H1 (cell line): ENCODE data around the gene LPXN. TPM values are rescaled to one million over a fixed set of nuclear protein-coding genes. Genes with fewer than 3 reads are reported as not detected.
A peak's percentile ranks its signal among the peaks of the same experiment; 100 is the strongest.

Experiments used
- CTCF ChIA-PET: fragments of 300-600 bp; sonication (Branson Sonifier 250); formaldehyde crosslinking; loops from one replicate; lab custom pipeline; 2021; ENCODE audit not compliant: partially characterized antibody; lab: Charles Lee
- POLR2A ChIA-PET: fragments of 300-600 bp; sonication (Branson Sonifier 250); formaldehyde crosslinking; loops from one replicate; lab custom pipeline; 2021; ENCODE audit warnings: inconsistent platforms; ENCODE audit not compliant: partially characterized antibody; lab: Charles Lee
- DNase-seq, 2 experiments: peaks; one replicate each; pipeline versions ENCODE4 v3.0.0 to v3.0.0-alpha.2; 2010 to 2022; ENCODE audit warnings: low spot score in 2 of 2, low read depth in 1 of 2, mixed read lengths in 1 of 2
- FAIRE-seq: peaks from 2 replicates; lab custom pipeline; 2011; peaks lifted over from hg19 to GRCh38; lab: Jason Lieb, UNC
- H2AFZ ChIP-seq: 2 replicates; pipeline ENCODE4 v1.8.1; 2012; ENCODE audit warnings: low read length, inconsistent platforms
- H2AK5ac ChIP-seq: 2 replicates; pipeline ENCODE4 v1.6.1; 2013; ENCODE audit warnings: low read depth, low read length
- H2BK120ac ChIP-seq: replicated peaks from 2 replicates; pipeline ENCODE3; 2013; ENCODE audit warnings: low read depth, low read length, inconsistent platforms
- H2BK12ac ChIP-seq: 2 replicates; pipeline ENCODE4 v1.6.1; 2013; ENCODE audit warnings: low read depth, low read length
- H2BK15ac ChIP-seq: 2 replicates; pipeline ENCODE4 v1.6.1; 2013; ENCODE audit warnings: low read length
- H2BK20ac ChIP-seq: 2 replicates; pipeline ENCODE4 v1.6.1; 2013; ENCODE audit warnings: low read length
- H2BK5ac ChIP-seq: 2 replicates; pipeline ENCODE4 v1.6.1; 2013; ENCODE audit warnings: low read depth, low read length
- H3K14ac ChIP-seq: 2 replicates; pipeline ENCODE4 v1.6.1; 2013; ENCODE audit warnings: inconsistent platforms; ENCODE audit not compliant: insufficient read length
- H3K18ac ChIP-seq: 2 replicates; pipeline ENCODE4 v1.6.1; 2013; ENCODE audit warnings: low read length; ENCODE audit errors: extremely low read depth
- H3K23ac ChIP-seq: 2 replicates; pipeline ENCODE4 v1.6.1; 2013; ENCODE audit warnings: inconsistent platforms; ENCODE audit not compliant: insufficient read length
- H3K23me2 ChIP-seq: 2 replicates; pipeline ENCODE4 v1.6.1; 2013; ENCODE audit warnings: low read depth, low read length
- H3K27ac ChIP-seq: 2 replicates; pipeline ENCODE4 v1.6.1; 2011; ENCODE audit warnings: low read depth, low read length, inconsistent platforms
- H3K27me3 ChIP-seq, 4 experiments: replicated peaks in 1 of 4; 1 replicate in 1 of 4; 2 replicates in 3 of 4; pipeline versions ENCODE4 v1.6.1 to v1.8.1; 2011 to 2013; ENCODE audit warnings: low read length in 3 of 4, mild to moderate bottlenecking in 3 of 4, inconsistent platforms in 2 of 4, mixed read lengths in 2 of 4, moderate library complexity in 1 of 4; ENCODE audit not compliant: control insufficient read depth in 3 of 4, insufficient read depth in 3 of 4; ENCODE audit errors: extremely low read depth in 1 of 4
- H3K36me3 ChIP-seq, 4 experiments: 2 replicates each; pipeline versions ENCODE4 v1.6.1 to v1.8.1; 2011 to 2013; ENCODE audit warnings: mild to moderate bottlenecking in 4 of 4, low read length in 3 of 4, moderate library complexity in 2 of 4, control low read depth in 1 of 4, inconsistent platforms in 1 of 4; ENCODE audit not compliant: insufficient read depth in 4 of 4, control insufficient read depth in 2 of 4
- H3K4ac ChIP-seq: replicated peaks from 2 replicates; pipeline ENCODE3; 2013; ENCODE audit warnings: low read length, low read depth, mixed read lengths, inconsistent platforms; ENCODE audit not compliant: insufficient read length
- H3K4me1 ChIP-seq, 4 experiments: replicated peaks in 1 of 4; 1 replicate in 1 of 4; 2 replicates in 3 of 4; pipeline versions ENCODE4 v1.6.1 to v1.8.1; 2011 to 2013; ENCODE audit warnings: low read length in 3 of 4, inconsistent platforms in 2 of 4, mixed read lengths in 1 of 4; ENCODE audit not compliant: insufficient read depth in 4 of 4, control insufficient read depth in 3 of 4
- H3K4me2 ChIP-seq, 2 experiments: 2 replicates each; pipeline versions ENCODE4 v1.6.1 to v1.8.1; 2011 to 2013; ENCODE audit warnings: low read depth in 2 of 2, low read length in 2 of 2, control low read depth in 1 of 2, inconsistent platforms in 1 of 2, mild to moderate bottlenecking in 1 of 2; ENCODE audit not compliant: insufficient read depth in 1 of 2
- H3K4me3 ChIP-seq, 4 experiments: fragments of 200-600, 300-600 bp in 1 of 4; sonication (generic), shearing (Covaris generic), sonication (Bioruptor Twin) in 1 of 4; 2 replicates each; pipeline versions ENCODE4 v1.5.1 to v1.8.1; 2011 to 2016; ENCODE audit warnings: low read length in 4 of 4, low read depth in 3 of 4, control low read depth in 2 of 4, inconsistent platforms in 2 of 4, mild to moderate bottlenecking in 2 of 4, mixed read lengths in 1 of 4, moderate library complexity in 1 of 4; ENCODE audit not compliant: insufficient read depth in 2 of 4; ENCODE audit errors: extremely low read depth in 1 of 4
- H3K56ac ChIP-seq: replicated peaks from 2 replicates; pipeline ENCODE3; 2013; ENCODE audit warnings: low read depth, mild to moderate bottlenecking, mixed read lengths, low read length, inconsistent platforms; ENCODE audit not compliant: insufficient read length
- H3K79me1 ChIP-seq: 2 replicates; pipeline ENCODE4 v1.6.1; 2013; ENCODE audit warnings: low read depth, low read length, control low read depth
- H3K79me2 ChIP-seq, 2 experiments: 2 replicates each; pipeline versions ENCODE4 v1.6.1 to v1.8.1; 2012 to 2013; ENCODE audit warnings: low read length in 2 of 2, mild to moderate bottlenecking in 2 of 2, inconsistent platforms in 1 of 2; ENCODE audit not compliant: insufficient read depth in 2 of 2, control insufficient read depth in 1 of 2
- H3K9ac ChIP-seq, 4 experiments: replicated peaks in 1 of 4; 1 replicate in 1 of 4; 2 replicates in 3 of 4; pipeline versions ENCODE4 v1.6.1 to v1.8.1; 2011 to 2013; ENCODE audit warnings: low read depth in 3 of 4, low read length in 3 of 4, control low read depth in 2 of 4, mild to moderate bottlenecking in 2 of 4, moderate library complexity in 2 of 4, inconsistent platforms in 1 of 4; ENCODE audit errors: extremely low read depth in 1 of 4
- H3K9me3 ChIP-seq, 2 experiments: 2 replicates each; pipeline versions ENCODE4 v1.6.1 to v1.8.1; 2012 to 2013; ENCODE audit warnings: mild to moderate bottlenecking in 2 of 2, moderate library complexity in 2 of 2, control low read depth in 1 of 2, inconsistent platforms in 1 of 2, low read depth in 1 of 2, low read length in 1 of 2, mixed read lengths in 1 of 2; ENCODE audit not compliant: insufficient read depth in 2 of 2
- H4K20me1 ChIP-seq, 2 experiments: replicated peaks in 1 of 2; 2 replicates each; pipeline versions ENCODE3 to v1.8.1; 2011 to 2013; ENCODE audit warnings: inconsistent platforms in 2 of 2, low read length in 2 of 2, mild to moderate bottlenecking in 1 of 2; ENCODE audit not compliant: insufficient read depth in 2 of 2, control insufficient read depth in 1 of 2
- H4K5ac ChIP-seq: 2 replicates; pipeline ENCODE4 v1.6.1; 2013; ENCODE audit warnings: low read length, low read depth, mixed read lengths, inconsistent platforms; ENCODE audit not compliant: insufficient read length
- H4K8ac ChIP-seq: 2 replicates; pipeline ENCODE4 v1.8.0; 2013; ENCODE audit warnings: mild to moderate bottlenecking, moderate library complexity, low read length, inconsistent platforms; ENCODE audit not compliant: insufficient read depth; ENCODE audit errors: extremely low read depth
- H4K91ac ChIP-seq: replicated peaks from 2 replicates; pipeline ENCODE3; 2013; ENCODE audit warnings: low read length, mixed read lengths, inconsistent platforms; ENCODE audit not compliant: insufficient read length
- ATF3 ChIP-seq: IDR thresholded peaks from 2 replicates; pipeline ENCODE4 v1.6.1; 2011; ENCODE audit warnings: low read depth, mild to moderate bottlenecking, low read length; ENCODE audit not compliant: insufficient read depth
- BRCA1 ChIP-seq: IDR thresholded peaks from 2 replicates; pipeline ENCODE4 v1.6.1; 2012; ENCODE audit warnings: low read depth, low read length, improper control_type of control experiment
- CHD2 ChIP-seq: IDR thresholded peaks from 2 replicates; pipeline ENCODE4 v1.6.1; 2012; ENCODE audit warnings: low read length, improper control_type of control experiment
- E2F6 ChIP-seq: IDR thresholded peaks from 2 replicates; pipeline ENCODE4 v1.6.1; 2012; ENCODE audit warnings: inconsistent platforms
- EZH2 ChIP-seq: fragments of 200-600 bp; sonication (generic); IDR thresholded peaks from 2 replicates; pipeline ENCODE4 v1.7.1; 2012; ENCODE audit warnings: low read depth, mild to moderate bottlenecking, moderate library complexity, low read length, inconsistent platforms; ENCODE audit not compliant: severe bottlenecking
- GABPA ChIP-seq: IDR thresholded peaks from 2 replicates; pipeline ENCODE4 v1.6.1; 2011; ENCODE audit warnings: mild to moderate bottlenecking, low read length, moderate library complexity, borderline replicate concordance; ENCODE audit not compliant: insufficient read depth
- GTF2F1 ChIP-seq: IDR thresholded peaks from 2 replicates; pipeline ENCODE4 v1.6.1; 2012; ENCODE audit warnings: low read depth, low read length, improper control_type of control experiment, borderline replicate concordance
- JUN ChIP-seq: IDR thresholded peaks from 2 replicates; pipeline ENCODE4 v1.6.1; 2011; ENCODE audit warnings: low read depth, mild to moderate bottlenecking, improper control_type of control experiment, low read length
- ZNF274 ChIP-seq: IDR thresholded peaks from 2 replicates; pipeline ENCODE4 v1.7.0; 2012; ENCODE audit warnings: low read length, borderline replicate concordance; ENCODE audit errors: extremely low read depth
- whole genome bisulfite sequencing, 2 experiments: shearing (Covaris generic) in 1 of 2; methylation state at CpG; one replicate each; pipeline versions ENCODE4 v1.1.6 to v1.1.7; 2013 to 2015; ENCODE audit warnings: low lambda C conversion rate in 2 of 2, mixed read lengths in 2 of 2, inconsistent platforms in 1 of 2, low coverage in 1 of 2, missing lambda C conversion rate in 1 of 2; ENCODE audit not compliant: insufficient replicate concordance in 2 of 2, insufficient coverage in 1 of 2, insufficient read length in 1 of 2; ENCODE audit errors: extremely low coverage in 1 of 2, missing lambda C conversion rate in 1 of 2; 5-methylcytosine and 5-hydroxymethylcytosine counted together
- polyA plus RNA-seq, 7 experiments: library from polyadenylated mRNA; depleted of rRNA in 3 of 7; stranded (reverse) in 5 of 7; unstranded in 2 of 7; fragments of >200 nt in 5 of 7; fragments of 200-250 nt in 2 of 7; gene quantifications; 1 replicate in 5 of 7; 2 replicates in 1 of 7; 4 replicates in 1 of 7; pipeline versions ENCODE4 v1.2.1 to v1.2.3, GENCODE V29; 2011 to 2013; ENCODE audit warnings: missing spikeins in 2 of 7, mixed read lengths in 2 of 7
- total RNA-seq: library from RNA; stranded (reverse); fragmentation: NEBNext Ultra II Directional; extraction: Animal tissue kit (Norgen Biotek cat#: 25700); gene quantifications from 2 replicates; pipeline ENCODE4 v1.2.1, GENCODE V29; 2021

Gene LPXN
- total and polyA plus RNA-seq, 2 of the 8 experiments (the other 6 are each of a cell fraction or from before 2014, with no cell fraction given): 1.4 to 2.7 TPM

GRCh38 chr11:58579192-58580129, 3.8 kb upstream of the LPXN start:
- H3K79me1 ChIP-seq: no peaks in the 10 kb centered on the region
- H3K4me2 ChIP-seq: peak overlapping the region; percentile 69 to 82
- no peak overlapping the region for H2BK120ac ChIP-seq
- H3K79me2 ChIP-seq: peaks cover 9 to 50% of the 10 kb centered on the region in 2 experiments; a peak in 3 of 4 replicates
- H3K9me3 ChIP-seq: no peaks in the 10 kb centered on the region
- no peak overlapping the region for H2BK20ac ChIP-seq
- peak overlapping the region; percentile 95 for H4K8ac ChIP-seq
- H2AFZ ChIP-seq: no peak overlapping the region
- H2AK5ac ChIP-seq: no peak overlapping the region
- H2BK5ac ChIP-seq: peak overlapping the region; percentile 58
- H4K5ac ChIP-seq: peak overlapping the region; percentile 38
- H3K23me2 ChIP-seq: no peaks in the 10 kb centered on the region
- peak overlapping the region; percentile 94 for H3K27ac ChIP-seq
- H3K4ac ChIP-seq: no peak overlapping the region
- peaks cover 0 to 11% (median 0%) of the 10 kb centered on the region in 4 experiments; a peak in 1 of 8 replicates for H3K36me3 ChIP-seq
- H3K56ac ChIP-seq: peak overlapping the region; percentile 79
- peak overlapping the region; percentile 48 for H3K18ac ChIP-seq
- peak overlapping the region; percentile 72 to 98 (median 92) for H3K4me3 ChIP-seq
- POLR2A ChIA-PET: interaction anchor here (1.9 kb wide), 1 partner anchor 565 kb away, joined by 5 read pairs; no protein-coding TSS in a partner anchor
- 1% methylated on average over 54 of the region's 78 CpGs; no CpG with 5 or more reads in 1 of the 2 experiments for WGBS, 2 experiments
- H4K20me1 ChIP-seq: peaks cover 1 to 4% of the 10 kb centered on the region in 2 experiments
- DNase-seq (peak; percentile 61 to 89), FAIRE-seq (no peak)
- H3K9ac ChIP-seq: peak overlapping the region; percentile 87 to 94 (median 90)
- CTCF ChIA-PET: interaction anchor here (0.7 to 1.2 kb wide), 3 partner anchors 10 to 50 kb away, joined by 3 read pairs; no protein-coding TSS in a partner anchor
- peaks cover 0 to 2% (median 2%) of the 10 kb centered on the region in 4 experiments; a peak in 4 of 7 replicates for H3K4me1 ChIP-seq
- H4K91ac ChIP-seq: no peak overlapping the region
- no peak overlapping the region for H3K14ac ChIP-seq
- no peak overlapping the region for H3K23ac ChIP-seq
- H3K27me3 ChIP-seq: no peaks in the 10 kb centered on the region
- H2BK12ac ChIP-seq: no peak overlapping the region
- no peak overlapping the region for H2BK15ac ChIP-seq
- no peak for TF ChIP-seq BRCA1
- no peak for TF ChIP-seq GABPA
- TF ChIP-seq JUN: no peak
- TF ChIP-seq EZH2: no peak
- TF ChIP-seq CHD2: 0 out of 2 replicates have a peak, but pooled peaks have one; percentile 30
- peak; percentile 85 for TF ChIP-seq ATF3
- TF ChIP-seq ZNF274: no peak
- TF ChIP-seq GTF2F1: no peak
- TF ChIP-seq E2F6: peak; percentile 73
